DMS79 (cell line): ENCODE measurements around the gene VPS8.

Experiments
- DNase-seq: peaks from one replicate; lab custom pipeline; 2025; lab: John Stamatoyannopoulos, UW

The VPS8 gene

DNA sequence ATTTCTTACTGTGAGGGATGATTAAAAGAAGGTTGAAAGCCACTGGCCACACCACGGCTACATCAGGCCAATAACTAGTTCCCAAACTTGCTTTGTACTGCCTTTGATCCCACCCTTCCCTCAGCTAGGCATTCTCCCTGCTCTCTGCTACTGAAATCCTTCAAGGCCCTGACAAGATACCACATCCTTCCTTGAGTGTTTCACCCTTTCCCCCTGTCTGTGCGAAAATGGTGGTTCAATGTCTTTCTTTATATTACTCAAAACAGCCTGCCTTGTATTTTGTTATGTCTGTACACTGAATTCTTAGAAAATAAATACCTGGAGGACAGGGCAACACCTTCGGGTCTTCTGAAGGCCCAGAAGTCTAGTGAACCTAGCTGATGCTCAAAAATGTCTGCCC is 932 bp upstream of the VPS8 start:
- no peak for DNase-seq

DNA sequence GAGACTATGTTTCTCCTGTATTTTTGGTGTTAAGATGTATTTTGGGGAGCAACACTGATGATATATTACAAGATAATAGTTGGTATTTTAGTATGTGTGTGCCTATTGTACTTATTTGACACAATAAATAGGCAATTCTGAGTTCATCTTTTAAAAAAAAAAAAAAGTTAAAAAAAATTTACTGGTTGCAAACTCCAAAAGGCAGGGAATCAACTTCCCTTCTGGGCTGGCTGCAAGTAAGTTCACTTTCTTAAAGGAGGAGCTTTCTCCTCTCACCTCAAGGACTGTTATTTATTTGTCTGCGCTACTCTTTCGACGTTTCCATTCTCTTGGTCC is 335 bp upstream of the VPS8 start:
- DNase-seq: no peak

DNA sequence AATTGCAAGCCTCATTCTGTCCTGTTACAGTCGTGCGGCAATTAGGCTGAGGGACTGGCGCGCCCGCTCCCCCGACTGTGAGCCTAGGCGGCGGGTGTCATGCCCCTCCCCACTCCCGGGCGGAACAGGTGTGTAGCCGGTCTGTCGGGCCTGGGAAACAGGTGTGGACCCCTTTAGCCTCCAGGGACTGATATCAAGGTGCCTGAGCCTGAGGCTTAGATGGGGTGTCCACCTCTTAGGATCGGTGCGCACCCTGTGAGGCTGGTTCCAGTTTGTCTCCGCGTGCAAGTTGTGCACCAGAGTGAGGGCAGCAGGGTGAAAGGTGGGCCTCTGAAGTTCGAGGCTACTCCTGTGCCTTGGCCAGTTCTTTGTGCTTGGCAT is 686 bp downstream of the VPS8 start:
- DNase-seq: no peak

DNA sequence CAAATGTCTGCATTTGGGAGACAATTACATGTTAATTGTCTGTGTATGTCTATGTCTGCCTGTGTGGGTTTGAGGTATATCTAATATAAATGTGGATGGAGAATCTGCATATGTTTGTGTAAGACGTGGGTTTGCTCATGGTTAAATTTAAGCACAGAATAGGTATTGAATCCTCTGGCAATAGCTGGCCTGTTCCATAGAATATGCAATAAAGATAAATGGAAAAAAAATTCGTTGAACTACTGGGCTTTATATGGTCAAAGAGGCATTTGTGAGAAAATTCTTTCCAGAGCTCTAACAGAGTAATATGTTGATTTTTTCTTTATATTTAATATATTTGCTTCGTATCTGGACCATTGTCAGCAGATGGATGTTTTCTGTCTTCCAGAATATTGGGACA is 1.4 kb downstream of the VPS8 start:
- DNase-seq: no peak

DNA sequence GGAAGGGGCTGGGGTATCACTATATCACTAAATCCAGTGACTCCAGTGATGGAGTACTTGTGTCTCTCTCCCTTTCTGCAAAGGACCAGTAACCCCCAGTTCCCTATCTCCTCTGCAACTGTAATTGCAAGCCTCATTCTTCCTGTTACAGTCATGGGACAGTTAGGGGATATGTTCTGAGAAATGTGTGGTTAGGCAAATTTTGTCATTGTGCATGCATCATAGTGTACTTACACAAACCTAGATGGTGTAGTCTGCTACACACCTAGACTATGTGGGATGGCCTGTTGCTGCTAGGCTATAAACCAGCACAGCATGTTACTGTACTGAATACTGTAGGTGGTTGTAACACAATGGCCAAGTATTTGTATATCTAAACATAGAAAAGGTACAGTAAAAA is 2.2 kb downstream of the VPS8 start:
- no peak for DNase-seq

DNA sequence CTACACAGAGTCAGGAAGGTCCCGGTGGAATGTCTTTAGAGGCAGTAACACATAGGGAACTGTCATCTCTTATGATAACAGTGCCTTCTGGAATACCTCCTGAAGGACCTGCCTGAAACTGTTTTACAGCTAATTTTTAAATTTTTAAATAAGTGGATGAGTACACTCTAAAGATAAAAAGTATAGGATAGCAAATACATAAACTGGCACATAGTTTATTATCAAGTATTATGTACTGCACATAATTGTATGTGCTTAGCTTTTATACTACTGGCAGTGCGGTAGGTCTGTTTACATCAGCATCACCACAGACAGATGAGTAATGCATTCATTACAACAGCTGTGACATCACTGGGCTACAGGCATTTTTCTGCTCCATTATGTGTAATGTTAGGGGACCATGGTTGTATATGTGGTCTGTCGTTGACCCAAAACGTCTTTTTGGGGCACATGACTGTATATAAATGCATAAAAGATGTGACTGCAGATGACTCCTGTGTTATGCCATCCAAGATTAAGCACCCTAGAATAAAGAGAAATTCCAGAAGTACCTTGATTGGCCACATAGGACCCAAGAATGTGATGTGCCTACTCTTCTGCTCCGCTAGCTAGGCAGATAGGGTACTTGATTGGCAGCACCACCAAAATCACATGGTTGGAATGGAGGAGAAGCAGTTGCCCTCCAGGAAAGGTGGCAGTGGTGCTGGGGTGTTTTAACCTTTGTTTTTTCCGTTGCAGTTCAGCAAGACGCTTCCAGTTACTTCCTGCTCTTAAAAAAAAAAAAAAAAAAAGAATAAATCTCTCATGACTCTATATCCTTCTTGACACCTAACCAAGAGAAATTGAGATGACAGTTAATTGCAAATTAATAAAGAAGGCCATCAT is 3.3 kb downstream of the VPS8 start:
- DNase-seq: no peak

DNA sequence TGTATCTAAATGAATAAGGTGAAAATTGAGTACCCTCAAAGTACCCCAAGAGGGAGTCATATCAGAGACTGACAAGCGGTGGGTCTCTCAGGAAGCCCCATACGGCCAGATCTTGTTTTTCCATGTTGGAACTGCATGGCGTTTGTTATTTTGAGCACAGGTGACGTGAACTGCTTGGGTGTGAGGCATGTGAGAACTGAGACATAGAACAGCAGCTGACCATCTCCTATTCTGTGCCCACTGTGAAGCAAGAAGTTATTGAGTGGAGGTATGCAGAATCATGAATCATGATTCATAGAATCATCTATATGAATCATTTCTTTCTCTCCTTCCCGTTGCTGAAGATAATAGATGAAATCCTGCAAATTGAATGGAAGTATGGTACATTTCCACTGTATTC is 4.6 kb downstream of the VPS8 start:
- DNase-seq: no peak

DNA sequence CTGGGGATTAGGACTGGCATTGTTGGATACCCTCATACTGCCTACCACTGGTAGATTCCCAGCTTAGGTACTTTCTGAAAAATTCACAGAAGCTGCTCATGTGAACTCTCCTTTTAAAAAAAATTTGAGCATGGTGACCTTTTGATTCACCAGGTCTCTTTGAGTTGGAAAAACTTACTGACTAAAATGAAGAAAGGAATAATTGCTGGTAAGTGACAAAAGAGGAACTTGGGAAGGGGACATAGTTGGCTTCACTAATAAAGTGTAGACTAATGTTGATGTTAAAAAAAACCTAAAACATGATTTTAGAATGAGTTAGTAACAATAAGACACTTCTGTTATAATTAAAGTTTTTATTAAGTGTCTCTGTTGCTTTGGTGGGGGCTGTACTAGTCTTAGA is 8.6 kb downstream of the VPS8 start:
- no peak for DNase-seq

DNA sequence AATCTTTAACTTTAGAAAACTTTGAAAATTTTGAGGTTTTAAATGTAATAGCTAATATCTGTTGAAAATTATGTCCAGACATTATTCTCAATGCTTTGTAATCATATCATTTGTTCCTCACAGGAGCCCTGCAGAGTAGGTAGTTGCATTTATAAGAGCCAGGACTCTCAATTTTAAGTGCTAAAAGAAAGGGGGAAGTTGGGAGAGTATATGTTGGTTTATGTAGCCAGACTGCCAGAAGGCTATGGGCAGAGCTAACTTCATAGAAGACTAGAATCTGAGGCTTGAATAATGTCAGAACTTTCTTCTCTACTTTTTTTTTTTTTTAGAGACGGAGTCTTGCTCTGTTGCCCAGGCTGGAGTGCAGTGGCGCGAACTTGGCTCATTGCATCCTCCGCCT is 9.1 kb downstream of the VPS8 start:
- no peak for DNase-seq

DNA sequence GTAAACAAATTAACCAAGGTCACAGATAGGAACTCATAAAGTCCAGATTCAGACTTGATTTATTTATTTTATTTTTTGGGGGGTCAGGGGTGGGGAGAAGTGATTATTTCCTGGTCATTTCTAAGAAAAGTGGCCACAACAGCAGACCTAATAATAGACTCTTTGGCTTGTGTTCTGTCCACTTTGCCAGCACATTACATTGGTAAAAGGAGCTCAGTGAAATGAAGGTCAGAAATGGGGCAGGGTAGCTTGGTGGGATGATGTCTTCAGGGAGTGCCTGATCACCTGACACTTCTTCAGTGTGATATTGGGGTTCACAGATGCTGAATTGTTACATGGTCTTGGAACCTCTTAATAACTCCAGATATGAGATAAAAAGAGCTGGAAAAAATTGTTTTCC is 10.1 kb downstream of the VPS8 start:
- no peak for DNase-seq

DNA sequence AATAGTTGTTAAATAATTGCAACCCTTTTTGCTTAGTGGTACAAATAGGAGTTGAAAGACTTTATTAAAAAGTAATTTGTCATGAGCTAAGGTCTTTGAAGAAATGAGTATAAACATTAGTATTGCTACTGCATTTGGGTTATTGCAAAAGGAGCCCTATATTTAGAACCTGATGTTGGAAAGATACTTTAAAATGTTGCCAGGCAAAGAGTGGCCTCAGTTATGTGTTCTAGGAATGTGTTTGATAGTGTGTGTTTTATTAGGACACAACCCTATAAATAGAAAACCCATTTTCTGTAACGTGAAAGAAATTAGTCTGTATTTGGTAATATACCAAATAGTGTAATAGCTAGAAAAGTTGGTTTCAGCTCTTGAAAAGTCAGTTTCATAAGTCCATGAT is 10.7 kb downstream of the VPS8 start:
- no peak for DNase-seq

DNA sequence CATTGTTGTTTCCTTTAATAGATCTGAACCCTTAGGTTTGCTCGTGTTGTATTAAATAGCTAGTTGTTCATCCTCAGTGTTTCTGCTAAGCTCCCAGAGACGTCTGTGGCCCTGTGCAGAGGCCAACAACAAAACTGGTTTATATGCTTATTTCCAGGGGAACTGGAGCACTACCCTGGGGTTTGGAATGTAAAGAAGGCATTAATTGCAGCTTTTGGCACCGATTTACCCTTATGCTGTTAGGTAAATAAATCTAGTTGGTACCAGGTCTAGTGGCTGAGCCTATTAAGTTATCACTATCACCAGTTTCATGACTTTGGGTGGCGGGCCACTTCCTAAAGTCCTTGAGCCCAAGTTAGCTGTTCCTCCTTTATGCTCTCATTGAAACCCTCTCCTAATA is 12.0 kb downstream of the VPS8 start:
- DNase-seq: no peak

DNA sequence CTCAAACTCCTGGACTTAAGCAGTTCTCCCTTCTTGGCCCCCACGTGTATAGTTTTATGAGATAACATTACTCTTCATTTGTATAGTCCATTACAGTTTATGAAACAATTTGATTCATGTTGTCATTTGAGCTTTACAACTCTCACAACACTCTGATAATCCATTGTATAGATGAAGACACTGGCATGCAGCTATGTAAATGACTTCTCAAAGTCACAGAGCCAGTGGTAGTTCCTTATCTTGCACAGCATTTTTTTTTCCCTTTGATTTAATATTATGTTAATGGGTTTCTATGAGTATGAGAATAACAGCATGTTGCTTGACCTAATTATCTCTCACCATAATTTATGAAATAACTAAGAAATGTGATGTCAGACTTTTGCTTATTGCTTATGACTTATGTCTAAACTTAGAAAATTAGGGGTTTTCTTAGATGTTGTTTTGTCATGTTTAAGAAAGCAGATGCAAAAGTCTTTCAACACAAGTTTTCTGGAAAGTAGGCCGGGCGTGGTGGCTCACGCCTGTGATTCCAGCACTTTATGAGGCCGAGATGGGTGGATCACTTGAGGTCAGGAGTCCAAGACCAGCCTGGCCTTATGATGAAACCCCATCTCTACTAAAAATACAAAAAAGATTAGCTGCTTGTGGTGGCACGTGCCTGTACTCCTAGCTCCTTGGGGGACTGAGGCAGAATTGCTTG is 13.3 kb downstream of the VPS8 start:
- DNase-seq: no peak

DNA sequence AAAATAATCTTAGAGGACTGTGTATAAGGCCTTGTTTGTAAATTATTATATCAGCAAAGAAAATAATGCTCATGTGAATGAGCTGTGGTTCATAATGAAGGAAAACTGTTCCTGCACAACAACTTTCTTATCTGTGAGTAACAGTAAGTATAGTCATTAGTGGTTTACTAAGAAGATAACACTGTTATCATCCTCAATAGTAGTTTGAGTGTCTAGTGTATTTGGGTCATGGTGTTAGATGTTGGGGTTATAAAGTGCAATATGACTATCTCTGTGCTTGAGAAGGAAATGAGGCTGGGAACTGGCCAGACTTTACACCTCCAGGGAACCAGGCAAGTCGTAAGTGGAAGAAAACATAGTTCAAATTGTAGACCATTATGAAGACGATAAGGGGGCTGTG is 15.6 kb downstream of the VPS8 start:
- no peak for DNase-seq

DNA sequence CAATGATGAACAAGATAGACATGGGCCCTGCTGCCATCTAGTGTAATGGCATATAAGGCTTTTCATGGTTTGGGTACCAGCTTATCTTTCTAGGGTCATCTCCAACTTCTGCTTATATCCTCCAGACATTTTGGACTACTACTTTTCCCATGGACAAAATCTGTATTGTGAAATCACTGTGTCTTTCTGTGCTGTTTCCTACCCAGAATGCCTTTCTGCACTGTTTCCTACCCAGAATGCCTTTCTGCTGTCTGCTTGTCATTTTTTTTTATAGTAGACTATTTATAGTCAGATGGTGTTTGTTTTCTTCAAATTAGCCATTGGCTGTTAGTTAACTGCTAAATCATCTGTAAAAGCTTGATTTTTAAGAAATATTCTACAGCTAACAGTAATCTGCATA is 20.1 kb downstream of the VPS8 start:
- DNase-seq: no peak

DNA sequence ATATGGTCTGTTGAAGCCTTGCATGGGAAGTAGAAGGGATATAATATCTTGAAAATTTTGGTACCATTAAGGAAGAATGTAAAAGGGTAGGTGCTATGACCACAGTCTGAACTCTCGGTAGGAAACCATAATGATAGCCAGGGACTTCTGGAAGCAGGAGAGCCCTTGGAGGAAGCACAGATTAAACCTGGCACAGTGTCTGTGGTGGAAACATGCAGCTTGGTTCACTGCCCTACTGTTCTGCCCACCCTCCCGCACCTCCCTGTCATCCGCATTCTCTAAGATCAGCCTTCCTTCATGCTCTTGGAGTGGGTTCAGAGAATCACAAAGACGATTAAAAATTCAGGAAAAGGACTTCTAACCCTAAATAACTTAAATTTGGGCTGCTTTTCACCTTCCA is 20.9 kb downstream of the VPS8 start:
- no peak for DNase-seq

DNA sequence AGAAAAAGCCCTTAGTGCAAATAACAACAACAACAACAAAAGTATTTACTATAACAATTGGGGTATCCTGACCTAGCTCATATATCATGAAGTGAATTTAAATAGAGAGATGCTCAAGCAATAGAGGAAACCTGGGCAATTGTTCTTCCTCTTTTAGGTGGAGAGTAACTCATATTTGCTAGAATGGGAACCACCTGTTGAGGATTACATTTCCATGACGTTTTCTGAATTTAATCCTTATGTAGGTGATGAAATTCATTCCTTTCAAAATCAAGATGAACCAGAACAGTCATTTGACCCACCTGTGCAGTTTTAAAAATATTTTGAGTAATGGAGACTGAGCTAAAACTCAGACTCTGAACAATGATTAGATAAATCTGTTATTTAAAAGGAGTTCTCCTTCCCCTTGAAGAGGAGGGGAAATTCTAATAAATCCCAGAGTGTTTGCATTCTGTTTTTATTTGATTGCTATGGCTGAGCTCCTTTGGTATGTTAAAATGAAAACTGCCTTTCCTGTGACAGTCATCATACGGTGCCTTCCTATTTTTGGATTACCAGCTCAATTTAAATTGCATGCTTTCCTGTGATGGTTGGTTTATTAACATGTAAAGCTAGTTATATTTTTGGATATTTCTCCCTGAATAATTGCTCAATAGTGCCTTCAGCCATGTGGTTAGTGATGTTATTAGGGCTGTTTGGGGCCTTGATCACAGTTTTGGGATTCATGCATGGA is 24.3 kb downstream of the VPS8 start:
- DNase-seq: no peak

DNA sequence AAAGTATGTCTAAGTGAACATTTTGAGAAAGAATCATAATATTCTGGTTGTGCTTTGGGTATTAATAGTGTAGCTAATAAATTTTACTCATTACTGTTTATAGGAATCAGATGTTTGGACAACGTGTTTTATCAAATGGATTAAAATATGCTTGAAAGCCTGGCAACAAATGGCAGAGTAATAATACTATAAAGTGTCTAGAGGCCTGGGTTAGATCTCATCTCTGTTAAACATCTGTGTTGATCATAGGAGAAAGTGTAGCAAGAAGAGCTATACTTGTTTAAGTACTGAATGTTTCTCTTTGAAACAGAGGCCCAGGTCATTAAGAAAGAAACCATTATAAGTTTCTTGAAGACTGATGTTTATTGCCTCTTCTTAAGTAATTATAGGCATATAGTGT is 30.5 kb downstream of the VPS8 start:
- DNase-seq: no peak

DNA sequence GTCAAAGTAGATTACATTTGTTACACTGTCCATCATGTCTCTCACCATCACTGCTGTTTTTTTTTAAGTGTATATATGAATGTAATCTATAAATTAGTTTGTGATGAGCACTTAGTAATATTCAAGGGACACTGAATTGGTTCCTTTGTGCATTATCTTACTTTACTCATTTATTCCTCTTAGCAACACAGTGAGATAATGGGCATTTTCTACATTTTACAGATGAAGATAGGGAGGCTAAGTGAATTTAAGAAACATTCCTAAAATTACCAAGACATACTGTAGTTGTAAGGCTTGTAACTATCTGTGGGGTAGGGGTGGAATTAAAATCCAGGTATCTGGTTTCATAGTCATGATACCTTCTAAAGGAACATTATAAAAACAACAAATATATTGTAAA is 33.9 kb downstream of the VPS8 start:
- DNase-seq: no peak

DNA sequence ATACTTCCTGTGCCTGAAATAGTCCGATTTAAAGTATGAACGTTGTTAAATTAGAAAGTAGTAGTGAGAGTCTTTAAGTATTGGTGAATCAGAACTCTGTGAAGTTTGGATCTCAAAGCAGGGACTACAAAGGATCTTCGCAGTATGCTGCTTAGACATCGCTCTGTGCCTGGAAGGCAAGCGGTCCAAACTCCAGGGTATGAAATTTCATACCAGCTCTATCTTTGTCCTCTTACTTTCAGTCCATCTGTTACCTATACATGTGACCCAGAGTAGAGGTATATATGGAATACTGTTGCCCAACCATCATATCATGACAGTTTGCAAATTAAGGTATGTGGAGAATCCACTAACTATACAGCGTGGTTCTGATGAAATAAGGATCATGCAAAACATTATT is 34.5 kb downstream of the VPS8 start:
- no peak for DNase-seq

DNA sequence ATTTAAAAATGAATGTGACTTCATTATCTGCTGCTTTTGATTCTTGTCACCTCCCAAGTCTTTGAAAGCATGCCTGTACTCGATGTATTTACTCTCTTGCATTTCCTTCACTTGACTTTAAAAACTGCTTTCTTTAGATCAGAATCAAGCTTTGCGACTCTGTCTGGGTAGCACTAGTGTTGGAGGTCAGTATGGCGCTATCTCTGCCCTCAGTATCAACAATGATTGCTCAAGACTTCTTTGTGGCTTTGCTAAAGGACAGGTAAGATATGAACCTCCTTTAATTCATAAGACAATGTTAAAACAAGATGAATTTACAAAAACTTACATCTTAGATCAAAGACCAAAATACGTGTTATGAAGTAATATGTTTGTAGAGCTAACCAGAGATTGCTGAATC is 37.0 kb downstream of the VPS8 start:
- no peak for DNase-seq

DNA sequence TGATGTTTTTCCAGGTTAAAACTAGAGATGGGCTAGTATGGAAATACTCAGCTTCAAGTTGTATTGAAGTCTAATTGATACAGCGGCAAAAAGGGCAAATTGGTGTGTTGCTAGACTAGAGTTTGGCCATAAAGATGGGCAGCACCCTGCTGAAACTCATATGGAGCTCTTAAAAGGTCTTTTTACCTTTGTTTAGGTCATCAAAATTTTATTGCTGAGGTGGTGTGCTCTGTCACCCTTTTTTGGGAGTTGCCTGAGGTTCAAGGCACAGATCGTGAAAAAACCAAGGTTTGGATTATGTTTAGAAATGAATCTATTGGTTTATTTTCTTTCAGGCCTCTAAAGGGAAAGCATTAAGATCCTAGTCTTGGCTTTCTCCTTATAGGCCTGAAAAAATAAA is 38.2 kb downstream of the VPS8 start:
- DNase-seq: no peak

DNA sequence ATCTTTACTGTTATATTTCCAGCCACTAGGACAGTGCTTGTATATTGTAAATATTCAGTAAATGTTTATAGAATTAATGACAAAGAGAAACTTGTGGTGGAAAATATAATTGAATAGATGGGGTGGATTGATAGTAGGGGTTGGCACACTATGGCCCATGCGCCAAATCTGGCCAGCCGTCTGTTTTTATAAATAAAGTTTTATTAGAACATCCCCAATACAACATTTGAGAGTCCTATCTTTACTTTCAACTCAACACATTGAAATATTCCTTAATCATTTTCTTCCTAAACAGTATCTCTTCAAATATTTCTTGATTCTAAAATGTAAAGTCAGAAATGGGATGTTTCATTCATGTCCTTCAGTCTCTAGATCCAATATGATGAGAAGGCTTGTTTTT is 45.1 kb downstream of the VPS8 start:
- DNase-seq: no peak
